H9 (cell line): ENCODE results near the gene POLR2L. TPM values are rescaled to one million over a fixed set of nuclear protein-coding genes. Genes with fewer than 3 reads are reported as not detected.

Experiments used
- DNase-seq: peaks from one replicate; pipeline ENCODE4 v3.0.0-alpha.2; 2017
- H2AFZ ChIP-seq: one replicate; pipeline ENCODE4 v1.6.1; 2013; ENCODE audit warnings: mild to moderate bottlenecking, low read length, control low read depth, moderate library complexity
- H2AK5ac ChIP-seq: 2 replicates; pipeline ENCODE4 v1.6.1; 2013; ENCODE audit warnings: low read length, control low read depth, mixed read lengths; ENCODE audit not compliant: insufficient read length
- H2BK120ac ChIP-seq: one replicate; pipeline ENCODE4 v1.6.1; 2013; ENCODE audit warnings: low read depth, mild to moderate bottlenecking, low read length, control low read depth, inconsistent platforms; ENCODE audit not compliant: poor library complexity, severe bottlenecking
- H2BK12ac ChIP-seq: 2 replicates; pipeline ENCODE4 v1.6.1; 2013; ENCODE audit warnings: low read length, control low read depth, mixed read lengths, low read depth; ENCODE audit not compliant: insufficient read length
- H2BK15ac ChIP-seq: 2 replicates; pipeline ENCODE4 v1.6.1; 2013; ENCODE audit warnings: low read depth, low read length, control low read depth
- H2BK20ac ChIP-seq: one replicate; pipeline ENCODE4 v1.6.1; 2013; ENCODE audit warnings: low read depth, mild to moderate bottlenecking, low read length, control low read depth, inconsistent platforms; ENCODE audit not compliant: poor library complexity, severe bottlenecking
- H2BK5ac ChIP-seq: 2 replicates; pipeline ENCODE4 v1.6.1; 2013; ENCODE audit warnings: low read length, control low read depth, mixed read lengths; ENCODE audit not compliant: insufficient read length
- H3K14ac ChIP-seq: 2 replicates; pipeline ENCODE4 v1.6.1; 2013; ENCODE audit warnings: low read length, control low read depth; ENCODE audit not compliant: insufficient read depth
- H3K18ac ChIP-seq: 2 replicates; pipeline ENCODE4 v1.6.1; 2013; ENCODE audit warnings: low read depth, mild to moderate bottlenecking, mixed read lengths, low read length, control low read depth; ENCODE audit not compliant: insufficient read length
- H3K23ac ChIP-seq: 2 replicates; pipeline ENCODE4 v1.6.1; 2013; ENCODE audit warnings: low read length, control low read depth, mixed read lengths, low read depth; ENCODE audit not compliant: insufficient read length
- H3K23me2 ChIP-seq: 2 replicates; pipeline ENCODE4 v1.6.1; 2013; ENCODE audit warnings: low read depth, mild to moderate bottlenecking, mixed read lengths, low read length, control low read depth; ENCODE audit not compliant: insufficient read length, poor library complexity, severe bottlenecking
- H3K27ac ChIP-seq: 2 replicates; pipeline ENCODE4 v1.5.1; 2013; ENCODE audit warnings: low read length, control low read depth, mixed read lengths, low read depth; ENCODE audit not compliant: insufficient read length
- H3K27me3 ChIP-seq: 2 replicates; pipeline ENCODE4 v1.6.1; 2013; ENCODE audit warnings: low read length, control low read depth, inconsistent platforms; ENCODE audit not compliant: insufficient read depth
- H3K4ac ChIP-seq: 2 replicates; pipeline ENCODE4 v1.6.1; 2013; ENCODE audit warnings: low read depth, mild to moderate bottlenecking, control low read depth, inconsistent platforms, low read length, moderate library complexity
- H3K4me1 ChIP-seq: 2 replicates; pipeline ENCODE4 v1.6.1; 2013; ENCODE audit warnings: low read length, control low read depth, inconsistent platforms; ENCODE audit not compliant: insufficient read depth
- H3K4me2 ChIP-seq: 2 replicates; pipeline ENCODE4 v1.6.1; 2013; ENCODE audit warnings: low read length, control low read depth, mixed read lengths; ENCODE audit not compliant: insufficient read length, insufficient read depth
- H3K56ac ChIP-seq: 2 replicates; pipeline ENCODE4 v1.6.1; 2013; ENCODE audit warnings: low read depth, mild to moderate bottlenecking, mixed read lengths, low read length, control low read depth; ENCODE audit not compliant: insufficient read length
- H3K79me1 ChIP-seq: 2 replicates; pipeline ENCODE4 v1.6.1; 2013; ENCODE audit warnings: low read depth, mild to moderate bottlenecking, moderate library complexity, low read length, control low read depth, inconsistent platforms; ENCODE audit not compliant: insufficient read depth, poor library complexity, severe bottlenecking
- H3K79me2 ChIP-seq: 2 replicates; pipeline ENCODE4 v1.6.1; 2013; ENCODE audit warnings: low read length, control low read depth, inconsistent platforms; ENCODE audit not compliant: insufficient read depth
- H3K9ac ChIP-seq: 2 replicates; pipeline ENCODE4 v1.6.1; 2013; ENCODE audit warnings: low read length, control low read depth, mixed read lengths; ENCODE audit not compliant: insufficient read length; ENCODE audit errors: extremely low read depth
- H3K9me3 ChIP-seq: one replicate; pipeline ENCODE4 v1.6.1; 2013; ENCODE audit warnings: low read depth, low read length, inconsistent platforms; ENCODE audit not compliant: control insufficient read depth
- H3T11ph ChIP-seq: one replicate; pipeline ENCODE4 v1.6.1; 2013; ENCODE audit warnings: mild to moderate bottlenecking, low read length, control low read depth, inconsistent platforms
- H4K20me1 ChIP-seq: one replicate; pipeline ENCODE4 v1.6.1; 2013; ENCODE audit not compliant: control insufficient read depth, insufficient read length, insufficient read depth
- H4K5ac ChIP-seq: 2 replicates; pipeline ENCODE4 v1.6.1; 2013; ENCODE audit warnings: low read depth, mild to moderate bottlenecking, mixed read lengths, low read length, control low read depth; ENCODE audit not compliant: insufficient read length
- H4K8ac ChIP-seq: replicated peaks from 2 replicates; pipeline ENCODE4 v1.6.1; 2013; ENCODE audit warnings: low read length, control low read depth, mixed read lengths, low read depth; ENCODE audit not compliant: insufficient read length
- H4K91ac ChIP-seq: 2 replicates; pipeline ENCODE4 v1.6.1; 2013; ENCODE audit warnings: low read depth, mild to moderate bottlenecking, moderate library complexity, mixed read lengths, low read length, control low read depth; ENCODE audit not compliant: insufficient read length
- H3K27ac Mint-ChIP-seq, 3 experiments: 2 replicates in 2 of 3; 3 replicates in 1 of 3; pipeline ENCODE4 v1.8.0; 2020 to 2021; ENCODE audit warnings: mixed read lengths in 3 of 3, mild to moderate bottlenecking in 1 of 3, moderate library complexity in 1 of 3
- H3K27me3 Mint-ChIP-seq: 2 replicates; pipeline ENCODE4 v1.8.0; 2021; ENCODE audit warnings: low read depth, mild to moderate bottlenecking, moderate library complexity, mixed read lengths
- H3K36me3 Mint-ChIP-seq, 3 experiments: 2 replicates in 2 of 3; 3 replicates in 1 of 3; pipeline ENCODE4 v1.8.0; 2020 to 2021; ENCODE audit warnings: low read depth in 3 of 3, mixed read lengths in 3 of 3; ENCODE audit not compliant: insufficient read depth in 1 of 3
- H3K4me1 Mint-ChIP-seq, 2 experiments: 2 replicates each; pipeline ENCODE4 v1.8.0; 2020; ENCODE audit warnings: mixed read lengths in 2 of 2
- H3K4me3 Mint-ChIP-seq, 2 experiments: 2 replicates in 1 of 2; 3 replicates in 1 of 2; pipeline ENCODE4 v1.8.0; 2020 to 2021; ENCODE audit warnings: mild to moderate bottlenecking in 2 of 2, mixed read lengths in 2 of 2, moderate library complexity in 1 of 2
- H3K9me3 Mint-ChIP-seq, 2 experiments: 2 replicates in 1 of 2; 3 replicates in 1 of 2; pipeline ENCODE4 v1.8.0; 2020; ENCODE audit warnings: mild to moderate bottlenecking in 2 of 2, mixed read lengths in 2 of 2, moderate library complexity in 1 of 2
- CTCF ChIP-seq: fragments of 200-600 bp; sonication (generic); conservative IDR thresholded peaks from 3 replicates; pipeline ENCODE4 v1.8.0; 2021; ENCODE audit warnings: antibody characterized with exemption, mild to moderate bottlenecking
- WGBS: extraction: QIAGEN DNeasy Blood & Tissue Kit; methylation state at CpG from one replicate; pipeline ENCODE4 v1.1.7; 2013; ENCODE audit warnings: missing lambda C conversion rate, low lambda C conversion rate, mixed read lengths; ENCODE audit not compliant: insufficient read length; ENCODE audit errors: extremely low coverage; 5-methylcytosine and 5-hydroxymethylcytosine counted together
- total RNA-seq: library from RNA; stranded (reverse); gene quantifications from 2 replicates; pipeline ENCODE4 v1.2.1, GENCODE V29; 2021

POLR2L gene
- total RNA-seq, 1 experiment from 2014 or later = 135 TPM

DNA sequence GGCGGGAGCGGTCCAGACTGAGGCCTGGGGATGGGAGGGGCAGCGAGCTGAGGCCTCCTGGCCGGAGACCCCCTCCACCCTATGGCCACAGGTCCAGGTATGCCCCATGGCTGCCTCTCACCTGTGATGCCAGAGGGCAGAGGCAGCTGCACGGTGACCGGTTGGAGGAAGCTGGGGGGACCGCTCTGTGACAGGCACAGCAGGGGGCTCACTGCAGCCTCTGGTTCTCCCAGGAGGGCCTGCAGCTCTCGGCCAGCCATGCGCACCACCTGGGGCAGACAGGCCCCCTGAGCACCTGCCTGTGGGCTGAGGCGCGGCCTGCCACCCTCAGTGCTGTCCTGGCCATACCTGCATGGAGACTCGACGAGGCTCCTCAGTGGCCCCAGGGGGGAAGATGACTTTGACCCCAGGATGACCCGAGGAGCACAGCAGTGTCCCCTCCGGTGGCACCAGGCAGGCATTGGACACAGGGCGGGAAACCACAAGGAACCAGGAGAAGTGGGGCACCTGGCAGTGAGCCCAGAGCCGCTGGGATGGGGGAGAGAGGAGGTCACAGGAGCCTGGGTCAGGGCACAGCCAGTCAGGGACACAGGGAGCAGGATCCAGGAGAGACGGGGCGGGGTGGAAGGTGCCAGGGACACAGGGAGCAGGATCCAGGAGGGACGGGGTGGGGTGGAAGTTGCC lies 41.1 kb downstream of the POLR2L start:
- peaks cover 0 to 8% (median 8%) of the 10 kb centered on the region in 3 experiments; a peak in 4 of 7 replicates for H3K36me3 Mint-ChIP-seq
- H2BK15ac ChIP-seq = no peak overlapping the region
- H3K9ac ChIP-seq = no peak overlapping the region
- H2AK5ac ChIP-seq = no peak overlapping the region
- H3K23ac ChIP-seq = no peak overlapping the region
- H3K4me3 Mint-ChIP-seq = no peak overlapping the region; a peak in 1 of 5 replicates
- H4K5ac ChIP-seq = no peak overlapping the region
- no peak overlapping the region for H3K18ac ChIP-seq
- H3K9me3 Mint-ChIP-seq = no peaks in the 10 kb centered on the region
- H3K27me3 Mint-ChIP-seq = no peaks in the 10 kb centered on the region
- H3K4me1 Mint-ChIP-seq = peaks cover 13 to 18% of the 10 kb centered on the region in 2 experiments
- H2BK5ac ChIP-seq = no peak overlapping the region
- H3T11ph ChIP-seq = no peak overlapping the region
- DNase-seq = no peak
- no CpG with 5 or more reads among the region's 20 CpGs for WGBS
- no peak overlapping the region for H4K8ac ChIP-seq
- no peaks in the 10 kb centered on the region for H3K9me3 ChIP-seq
- H3K27ac Mint-ChIP-seq = no peak overlapping the region
- H3K27me3 ChIP-seq = no peaks in the 10 kb centered on the region
- H4K91ac ChIP-seq = no peak overlapping the region
- no peak overlapping the region for H3K4me2 ChIP-seq
- no peak overlapping the region for H2BK120ac ChIP-seq
- H3K23me2 ChIP-seq = peaks cover 16% of the 10 kb centered on the region
- no peak overlapping the region for H3K56ac ChIP-seq
- no peak overlapping the region for H3K27ac ChIP-seq
- H4K20me1 ChIP-seq = peaks cover 2% of the 10 kb centered on the region
- no peaks in the 10 kb centered on the region; the same call in 1 of the 2 replicates for H3K4me1 ChIP-seq
- no peak overlapping the region for H3K4ac ChIP-seq
- H3K14ac ChIP-seq = no peak overlapping the region
- no peak for TF ChIP-seq CTCF
- H3K79me2 ChIP-seq = no peaks in the 10 kb centered on the region
- H2BK20ac ChIP-seq = no peak overlapping the region
- no peak overlapping the region for H2BK12ac ChIP-seq
- no peak overlapping the region for H2AFZ ChIP-seq
- H3K79me1 ChIP-seq = no peaks in the 10 kb centered on the region
